Endodermal cell (in vitro differentiated cells): Measurements from ENCODE around the gene LRP6. TPM values are rescaled to one million over a fixed set of nuclear protein-coding genes. Genes with fewer than 3 reads are reported as not detected.

ENCODE experiments used
- DNase-seq: peaks from one replicate; pipeline ENCODE4 v3.0.0-alpha.2; 2017
- H3K27ac ChIP-seq: 2 replicates; pipeline ENCODE4 v1.5.1; 2013; ENCODE audit warnings: mild to moderate bottlenecking, low read depth, low read length, moderate library complexity
- H3K27me3 ChIP-seq: 2 replicates; pipeline ENCODE4 v1.6.1; 2013; ENCODE audit warnings: mild to moderate bottlenecking, low read length, moderate library complexity; ENCODE audit not compliant: insufficient read depth, control insufficient read depth, poor library complexity, severe bottlenecking
- H3K36me3 ChIP-seq: 2 replicates; pipeline ENCODE4 v1.7.0; 2013; ENCODE audit warnings: mild to moderate bottlenecking, low read length, moderate library complexity; ENCODE audit not compliant: control insufficient read depth, insufficient read depth
- H3K4me1 ChIP-seq: one replicate; pipeline ENCODE4 v1.7.0; 2013; ENCODE audit warnings: low read length; ENCODE audit not compliant: control insufficient read depth, insufficient read depth
- H3K4me3 ChIP-seq: 2 replicates; pipeline ENCODE4 v1.5.1; 2013; ENCODE audit warnings: mild to moderate bottlenecking, low read length, moderate library complexity
- H3K9ac ChIP-seq: 2 replicates; pipeline ENCODE4 v1.6.1; 2013; ENCODE audit warnings: mild to moderate bottlenecking, low read length, moderate library complexity; ENCODE audit not compliant: poor library complexity, severe bottlenecking; ENCODE audit errors: extremely low read depth
- H3K9me3 ChIP-seq: 2 replicates; pipeline ENCODE4 v1.6.1; 2013; ENCODE audit warnings: mild to moderate bottlenecking, low read length, moderate library complexity; ENCODE audit not compliant: control insufficient read depth
- H3K27ac Mint-ChIP-seq: 2 replicates; pipeline ENCODE4 v1.8.0; 2020; ENCODE audit warnings: mixed read lengths
- H3K27me3 Mint-ChIP-seq: 2 replicates; pipeline ENCODE4 v1.8.0; 2021; ENCODE audit warnings: mild to moderate bottlenecking, mixed read lengths; ENCODE audit not compliant: insufficient read depth
- H3K36me3 Mint-ChIP-seq: 2 replicates; pipeline ENCODE4 v1.8.0; 2020; ENCODE audit warnings: low read depth, mixed read lengths
- H3K4me1 Mint-ChIP-seq: 2 replicates; pipeline ENCODE4 v1.8.0; 2020; ENCODE audit warnings: mixed read lengths
- H3K4me3 Mint-ChIP-seq: 2 replicates; pipeline ENCODE4 v1.8.0; 2020; ENCODE audit warnings: mild to moderate bottlenecking, moderate library complexity, mixed read lengths
- H3K9me3 Mint-ChIP-seq: 2 replicates; pipeline ENCODE4 v1.8.0; 2020; ENCODE audit warnings: mild to moderate bottlenecking, mixed read lengths
- CTCF ChIP-seq: fragments of 200-600 bp; sonication (generic); conservative IDR thresholded peaks from 2 replicates; pipeline ENCODE4 v1.5.0; 2021; ENCODE audit warnings: antibody characterized with exemption, mild to moderate bottlenecking
- WGBS, 2 experiments: methylation state at CpG; one replicate each; pipeline versions ENCODE4 v1.1.5 to v1.1.7; 2013; ENCODE audit warnings: missing lambda C conversion rate in 2 of 2, mixed read lengths in 1 of 2; ENCODE audit not compliant: insufficient coverage in 1 of 2, insufficient read length in 1 of 2; 5-methylcytosine and 5-hydroxymethylcytosine counted together
- total RNA-seq, 2 donors: library from RNA; stranded (reverse); fragmentation: NEBNext Ultra II Directional in 1 of 2; extraction: Animal tissue kit (Norgen Biotek cat#: 25700) in 1 of 2; gene quantifications; 2 replicates in 1 of 2; 3 replicates in 1 of 2; pipeline ENCODE4 v1.2.1, GENCODE V29; 2021

Gene LRP6
- total RNA-seq, 2 donors from 2014 or later, result 109 to 182 TPM

- peaks cover 26% of the 10 kb centered on the region for H3K9me3 ChIP-seq
- no peaks in the 10 kb centered on the region for H3K27me3 ChIP-seq
- peaks cover 65% of the 10 kb centered on the region for H3K36me3 ChIP-seq
- no peak overlapping the region for H3K4me3 ChIP-seq
- peaks cover 66% of the 10 kb centered on the region for H3K36me3 Mint-ChIP-seq
- no peak overlapping the region for H3K27ac ChIP-seq
- 52 to 60% methylated on average over 1 of the region's 1 CpG for WGBS, 2 experiments
- DNase-seq, result no peak
- H3K4me1 ChIP-seq, result no peaks in the 10 kb centered on the region
- H3K4me3 Mint-ChIP-seq, result no peak overlapping the region
- peaks cover 49% of the 10 kb centered on the region for H3K4me1 Mint-ChIP-seq
- H3K9ac ChIP-seq, result no peak overlapping the region
- H3K9me3 Mint-ChIP-seq, result peaks cover 13% of the 10 kb centered on the region
- H3K27me3 Mint-ChIP-seq, result no peaks in the 10 kb centered on the region
- TF ChIP-seq CTCF, result no peak
- H3K27ac Mint-ChIP-seq, result no peak overlapping the region
Observed at GRCh38 chr12:12197128-12197527, 69.7 kb downstream of the LRP6 start.

- peaks cover 54% of the 10 kb centered on the region for H3K36me3 ChIP-seq
- Mint-ChIP-seq H3K36me3 (peaks cover 51% of the 10 kb centered on the region), H3K9me3 (peaks cover 13% of the 10 kb centered on the region), H3K27ac (no peak overlapping the region), H3K27me3 (no peaks in the 10 kb centered on the region), H3K4me1 (peaks cover 43% of the 10 kb centered on the region), H3K4me3 (no peak overlapping the region)
- 75 to 100% methylated on average over 1 of the region's 1 CpG for WGBS, 2 experiments
- no peak overlapping the region for H3K27ac ChIP-seq
- DNase-seq, result no peak
- peaks cover 26% of the 10 kb centered on the region for H3K9me3 ChIP-seq
- no peaks in the 10 kb centered on the region for H3K27me3 ChIP-seq
- H3K9ac ChIP-seq, result no peak overlapping the region
- H3K4me3 ChIP-seq, result no peak overlapping the region
- TF ChIP-seq CTCF, result no peak
- H3K4me1 ChIP-seq, result peaks cover 7% of the 10 kb centered on the region
Observed at GRCh38 chr12:12195516-12195915, 71.3 kb downstream of the LRP6 start.

- Mint-ChIP-seq H3K4me1 (peaks cover 43% of the 10 kb centered on the region), H3K27me3 (no peaks in the 10 kb centered on the region)
Observed at GRCh38 chr12:12195081-12195480, 71.8 kb downstream of the LRP6 start.

More at GRCh38 chr12:12195081-12195480, 71.8 kb downstream of the LRP6 start:
- no peak overlapping the region for H3K4me3 ChIP-seq
- H3K9ac ChIP-seq, result no peak overlapping the region
- no peaks in the 10 kb centered on the region for H3K27me3 ChIP-seq
- TF ChIP-seq CTCF, result no peak
- H3K36me3 Mint-ChIP-seq, result peaks cover 47% of the 10 kb centered on the region
- H3K9me3 ChIP-seq, result peaks cover 26% of the 10 kb centered on the region
- H3K9me3 Mint-ChIP-seq, result peaks cover 11% of the 10 kb centered on the region
- no peak overlapping the region for H3K27ac Mint-ChIP-seq
- no peak overlapping the region for H3K27ac ChIP-seq
- H3K36me3 ChIP-seq, result peaks cover 49% of the 10 kb centered on the region
- H3K4me1 ChIP-seq, result peaks cover 12% of the 10 kb centered on the region
- 95 to 100% methylated on average over 2 of the region's 3 CpGs for WGBS, 2 experiments
- H3K4me3 Mint-ChIP-seq, result no peak overlapping the region
- no peak for DNase-seq
